Panc1 (cell line): Measurements from ENCODE around the gene MFGE8. TPM values are rescaled to one million over a fixed set of nuclear protein-coding genes. Genes with fewer than 3 reads are reported as not detected.

ENCODE experiments used
- ATAC-seq: fragments of 200-7000 bp; cut with Tn5 transposase; 2 replicates; pipeline ENCODE4 v1.9.1; 2020; ENCODE audit warnings: mild to moderate bottlenecking, moderate library complexity
- BruUV-seq: library from RNA; stranded (reverse); fragments of 400-500 nt; replicated peaks from 2 replicates; lab custom pipeline; 2021; lab: Mats Ljungman, UMichigan
- CTCF ChIA-PET: fragments of 300-600 bp; sonication (Branson Sonifier 250); formaldehyde crosslinking; loops from one replicate; lab custom pipeline; 2022; ENCODE audit warnings: antibody characterized with exemption; lab: Charles Lee
- POLR2A ChIA-PET: fragments of 300-600 bp; sonication (Branson Sonifier 250); formaldehyde crosslinking; loops from one replicate; lab custom pipeline; 2022; ENCODE audit warnings: antibody characterized with exemption; lab: Charles Lee
- DNase-seq: peaks from one replicate; pipeline ENCODE4 v3.0.0-alpha.2; 2010; ENCODE audit warnings: low read depth, low spot score
- H3K27ac ChIP-seq: 2 replicates; pipeline ENCODE4 v1.5.1; 2011; ENCODE audit warnings: mild to moderate bottlenecking, low read length, inconsistent platforms
- H3K27me3 ChIP-seq: fragments of 200-500 bp; sonication (Bioruptor generic); 2 replicates; pipeline ENCODE4 v1.6.0; 2014; ENCODE audit warnings: low read length, inconsistent platforms; ENCODE audit not compliant: control insufficient read depth, insufficient read depth
- H3K36me3 ChIP-seq: fragments of 200-500 bp; sonication (Bioruptor generic); 2 replicates; pipeline ENCODE4 v1.5.1; 2014; ENCODE audit warnings: inconsistent platforms, mild to moderate bottlenecking, low read length, moderate library complexity; ENCODE audit not compliant: control insufficient read depth, insufficient read depth
- H3K4me1 ChIP-seq: 2 replicates; pipeline ENCODE4 v1.5.1; 2011; ENCODE audit warnings: inconsistent platforms, mild to moderate bottlenecking, low read length, moderate library complexity; ENCODE audit not compliant: control insufficient read depth, insufficient read depth
- H3K4me3 ChIP-seq, 2 experiments: 2 replicates each; pipeline ENCODE4 v1.5.1; 2011 to 2012; ENCODE audit warnings: low read depth in 2 of 2, low read length in 2 of 2, mild to moderate bottlenecking in 2 of 2, inconsistent platforms in 1 of 2, moderate library complexity in 1 of 2
- H3K9me3 ChIP-seq: fragments of 200-500 bp; sonication (Bioruptor generic); 2 replicates; pipeline ENCODE4 v1.5.1; 2014; ENCODE audit warnings: low read depth, mild to moderate bottlenecking, inconsistent platforms, low read length, moderate library complexity; ENCODE audit not compliant: control insufficient read depth, insufficient read depth
- POLR2AphosphoS5 ChIP-seq: IDR thresholded peaks from 2 replicates; pipeline ENCODE4 v1.6.1; 2012; ENCODE audit warnings: mild to moderate bottlenecking, low read depth, low read length, moderate library complexity
- SIN3A ChIP-seq: IDR thresholded peaks from 2 replicates; pipeline ENCODE4 v1.6.1; 2012; ENCODE audit warnings: low read depth, mild to moderate bottlenecking, low read length, moderate library complexity, borderline replicate concordance; ENCODE audit not compliant: insufficient read depth
- TCF7L2 ChIP-seq: IDR thresholded peaks from 2 replicates; pipeline ENCODE4 v1.6.1; 2011; ENCODE audit warnings: mild to moderate bottlenecking, low read depth, low read length, inconsistent platforms
- in situ Hi-C: cut with HindIII; loops from 2 replicates; pipeline ENCODE4 v1.10.0; 2016; ENCODE audit warnings: low sequenced_read_pairs, low pct_unique_long_range_greater_than_20kb
- intact Hi-C: fragments of 100-400 bp; cut with micrococcal nuclease; formaldehyde crosslinking; loops from one replicate; pipeline ENCODE4 v1.10.0; 2022; ENCODE audit not compliant: unreplicated experiment
- total RNA-seq: library from RNA; stranded (reverse); gene quantifications from one replicate; pipeline ENCODE4 v1.2.1, GENCODE V29; 2021; ENCODE audit not compliant: unreplicated experiment
- TF ChIP-seq, protein P1 (sequence below): fragments of 450-650 bp; IDR thresholded peaks from 2 replicates; pipeline ENCODE4 v1.5.1; 2017; ENCODE audit warnings: mild to moderate bottlenecking
- TF ChIP-seq, protein P2 (sequence below), 2 experiments: IDR thresholded peaks; 2 replicates each; pipeline ENCODE4 v1.6.1; 2011 to 2012; ENCODE audit warnings: low read depth in 2 of 2, control low read depth in 1 of 2, low read length in 1 of 2, mild to moderate bottlenecking in 1 of 2, moderate library complexity in 1 of 2; ENCODE audit not compliant: insufficient read depth in 1 of 2

The MFGE8 gene
- total RNA-seq, 1 experiment from 2014 or later, result 1,799 TPM

DNA sequence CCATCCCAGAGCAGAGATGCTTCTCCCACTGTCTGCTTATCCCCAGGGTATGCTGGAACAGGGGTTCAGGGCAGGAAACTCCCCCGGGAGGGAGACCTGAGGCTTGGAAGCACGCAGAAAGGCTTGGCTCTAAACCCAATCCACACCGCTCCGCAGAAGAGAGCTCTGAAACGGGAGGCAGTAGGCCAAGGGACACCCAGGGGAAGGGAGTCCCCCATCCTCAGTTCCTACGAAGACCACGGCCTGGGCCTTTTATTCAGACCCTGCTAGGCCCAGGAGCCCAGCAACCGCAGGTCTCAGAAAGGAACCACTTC lies 16.1 kb downstream of the MFGE8 start:
- POLR2A ChIA-PET, result interaction anchor here (1.7 kb wide), 1 partner anchor 121 kb away, joined by 3 read pairs; no protein-coding TSS in a partner anchor

DNA sequence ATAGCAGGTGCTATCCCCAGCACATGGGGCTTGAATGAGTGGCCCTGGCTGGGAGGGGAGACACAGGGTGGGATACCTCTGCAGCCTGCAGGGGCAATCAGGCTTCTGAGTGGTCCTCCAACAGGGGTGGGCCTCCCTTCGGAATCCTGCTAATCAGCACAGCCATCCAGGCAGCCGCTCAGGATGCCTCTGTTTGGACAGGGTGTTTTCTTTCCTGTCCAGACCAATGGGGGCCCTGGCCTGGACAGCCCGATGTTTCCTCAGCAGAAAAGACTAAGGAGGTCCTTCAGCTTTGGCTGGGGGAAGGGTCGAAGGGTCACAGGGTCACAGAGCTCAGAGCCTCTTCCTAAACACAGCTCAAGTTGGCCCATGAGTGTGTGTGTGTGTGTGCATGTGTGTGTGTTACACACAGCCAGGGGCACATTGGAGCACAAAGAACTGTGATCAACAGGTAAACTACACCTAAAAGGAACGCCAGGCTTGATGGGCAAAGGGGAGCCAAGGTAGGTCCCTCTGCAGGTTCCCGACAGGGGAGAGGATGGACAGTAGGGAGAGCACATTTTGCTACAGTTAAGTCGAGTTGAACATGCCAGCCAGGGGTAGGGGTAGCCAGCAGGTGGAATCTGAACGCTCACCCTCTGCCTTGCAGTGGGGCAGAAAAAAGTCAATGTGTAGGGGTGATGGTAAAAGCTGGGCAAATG lies 16.7 kb downstream of the MFGE8 start:
- Histone ChIP-seq H3K4me3 (peak overlapping the region; percentile 30 to 71; a peak in 2 of 4 replicates), H3K27me3 (no peaks in the 10 kb centered on the region), H3K4me1 (peaks cover 59% of the 10 kb centered on the region), H3K27ac (peak overlapping the region; percentile 88), H3K9me3 (no peaks in the 10 kb centered on the region), H3K36me3 (no peaks in the 10 kb centered on the region)
- intact Hi-C loops, result no loop called here
- ChIA-PET CTCF (interaction anchor here (0.7 to 1.0 kb wide), 3 partner anchors 9 to 107 kb away, joined by 3 to 5 read pairs (median 4); no protein-coding TSS in a partner anchor), POLR2A (interaction anchor here (0.6 to 1.7 kb wide), 3 partner anchors 108 to 137 kb away, joined by 3 to 11 read pairs (median 3); no protein-coding TSS in a partner anchor)
- TF ChIP-seq POLR2AphosphoS5 (no peak; the same call in 1 of the 2 replicates), TCF7L2 (peak; percentile 9; the same call in 1 of the 2 replicates), SIN3A (no peak)
- TF ChIP-seq, protein P1, sequence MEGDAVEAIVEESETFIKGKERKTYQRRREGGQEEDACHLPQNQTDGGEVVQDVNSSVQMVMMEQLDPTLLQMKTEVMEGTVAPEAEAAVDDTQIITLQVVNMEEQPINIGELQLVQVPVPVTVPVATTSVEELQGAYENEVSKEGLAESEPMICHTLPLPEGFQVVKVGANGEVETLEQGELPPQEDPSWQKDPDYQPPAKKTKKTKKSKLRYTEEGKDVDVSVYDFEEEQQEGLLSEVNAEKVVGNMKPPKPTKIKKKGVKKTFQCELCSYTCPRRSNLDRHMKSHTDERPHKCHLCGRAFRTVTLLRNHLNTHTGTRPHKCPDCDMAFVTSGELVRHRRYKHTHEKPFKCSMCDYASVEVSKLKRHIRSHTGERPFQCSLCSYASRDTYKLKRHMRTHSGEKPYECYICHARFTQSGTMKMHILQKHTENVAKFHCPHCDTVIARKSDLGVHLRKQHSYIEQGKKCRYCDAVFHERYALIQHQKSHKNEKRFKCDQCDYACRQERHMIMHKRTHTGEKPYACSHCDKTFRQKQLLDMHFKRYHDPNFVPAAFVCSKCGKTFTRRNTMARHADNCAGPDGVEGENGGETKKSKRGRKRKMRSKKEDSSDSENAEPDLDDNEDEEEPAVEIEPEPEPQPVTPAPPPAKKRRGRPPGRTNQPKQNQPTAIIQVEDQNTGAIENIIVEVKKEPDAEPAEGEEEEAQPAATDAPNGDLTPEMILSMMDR, result no peak
- no TSS peak for BruUV-seq
- in situ Hi-C loops, result no loop called here
- no peak for DNase-seq
- ATAC-seq, result peak; percentile 2

More for the DNA sequence above, 16.1 kb downstream of the MFGE8 start:
- TF ChIP-seq POLR2AphosphoS5 (peak; percentile 73), SIN3A (no peak), TCF7L2 (no peak)
- intact Hi-C loops, result no loop called here
- H3K4me3 ChIP-seq, result peak overlapping the region in 1 of 2 experiments; percentile 30; a peak in 1 of 4 replicates
- no peaks in the 10 kb centered on the region for H3K9me3 ChIP-seq
- H3K27ac ChIP-seq, result peak overlapping the region; percentile 88
- CTCF ChIA-PET, result interaction anchor here (0.6 to 1.0 kb wide), 2 partner anchors 106 to 516 kb away, joined by 5 read pairs; no protein-coding TSS in a partner anchor
- peaks cover 65% of the 10 kb centered on the region for H3K4me1 ChIP-seq
- no TSS peak for BruUV-seq
- in situ Hi-C loops, result no loop called here
- ATAC-seq, result peak; percentile 13
- DNase-seq, result no peak
- H3K36me3 ChIP-seq, result no peaks in the 10 kb centered on the region
- no peaks in the 10 kb centered on the region for H3K27me3 ChIP-seq

DNA sequence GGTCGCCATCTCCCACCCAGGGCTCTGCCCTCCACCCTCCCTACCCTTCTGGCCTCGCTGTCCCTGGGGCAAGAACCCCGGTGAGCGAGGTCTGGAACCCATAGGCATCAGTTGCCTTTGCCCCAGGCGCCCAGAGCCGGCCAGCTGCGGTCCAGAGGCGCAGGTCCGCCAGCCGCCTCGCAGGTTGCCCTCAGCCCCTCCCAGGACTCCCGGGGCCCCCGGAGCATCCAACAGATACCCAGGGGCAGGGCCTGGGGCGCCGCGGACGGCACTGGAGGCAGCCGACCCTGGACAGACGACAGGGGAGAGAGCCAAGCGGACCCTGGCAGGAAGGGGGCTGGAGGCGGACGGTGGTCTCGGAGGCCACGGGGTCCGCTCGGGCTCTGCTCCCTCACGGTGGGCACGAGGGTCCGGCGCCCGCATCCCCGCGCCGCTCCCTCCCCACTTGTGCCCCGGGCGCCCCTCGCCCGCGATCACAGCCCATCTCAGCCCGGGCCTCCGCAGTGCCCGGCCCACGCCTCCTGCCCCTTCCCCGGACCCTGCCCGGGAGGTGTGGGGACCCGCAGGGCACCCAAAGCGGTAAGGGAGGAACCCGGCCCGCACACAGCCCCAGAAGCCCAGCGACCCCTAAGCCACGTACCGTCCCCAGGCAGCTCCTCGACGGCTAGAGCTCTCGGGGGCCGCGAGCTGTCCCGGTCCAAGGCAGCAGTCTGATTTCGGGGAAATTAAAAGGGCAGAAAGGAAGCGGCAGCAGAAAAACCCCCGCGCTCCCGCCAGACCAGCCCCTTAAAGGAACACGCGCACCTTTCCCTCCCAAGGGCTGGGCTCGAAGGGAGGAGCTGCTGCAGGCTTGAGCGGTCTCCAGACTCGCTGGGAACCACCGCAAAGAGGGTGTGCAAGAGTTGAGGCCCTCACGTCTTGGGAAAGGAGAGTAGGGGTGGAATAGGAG lies 18.1 kb downstream of the MFGE8 start, which contains the start of gene HAPLN3:
TSS of gene HAPLN3 (minus strand) at position 726 of the 949 bp plus-strand sequence. CDS start 8,246 bp downstream, outside the sequence.
- H3K4me1 ChIP-seq, result peaks cover 49% of the 10 kb centered on the region
- POLR2A ChIA-PET, result interaction anchor here (0.6 to 1.1 kb wide), 5 partner anchors 109 to 350 kb away, joined by 3 to 11 read pairs (median 3); no protein-coding TSS in a partner anchor

More for the DNA sequence above, 18.1 kb downstream of the MFGE8 start, which contains the start of gene HAPLN3:
- DNase-seq, result no peak
- no peaks in the 10 kb centered on the region for H3K9me3 ChIP-seq
- intact Hi-C loops (loop anchor here (5.0 kb wide), 1 partner anchor 282 kb away; no protein-coding TSS in a partner anchor), in situ Hi-C loops (no loop called here)
- peak within 1 kb of the TSS; percentile 55 to 71 for H3K4me3 ChIP-seq
- BruUV-seq, result no TSS peak
- ATAC-seq, result peak; percentile 60
- H3K27me3 ChIP-seq, result no peaks in the 10 kb centered on the region
- H3K27ac ChIP-seq, result peak within 1 kb of the TSS; percentile 88
- no peaks in the 10 kb centered on the region for H3K36me3 ChIP-seq
- TF ChIP-seq, protein P1, result no peak
- TF ChIP-seq TCF7L2 (no peak), SIN3A (0 out of 2 replicates have a peak, but pooled peaks have one; percentile 63), POLR2AphosphoS5 (peak; percentile 70)
- TF ChIP-seq, protein P2, sequence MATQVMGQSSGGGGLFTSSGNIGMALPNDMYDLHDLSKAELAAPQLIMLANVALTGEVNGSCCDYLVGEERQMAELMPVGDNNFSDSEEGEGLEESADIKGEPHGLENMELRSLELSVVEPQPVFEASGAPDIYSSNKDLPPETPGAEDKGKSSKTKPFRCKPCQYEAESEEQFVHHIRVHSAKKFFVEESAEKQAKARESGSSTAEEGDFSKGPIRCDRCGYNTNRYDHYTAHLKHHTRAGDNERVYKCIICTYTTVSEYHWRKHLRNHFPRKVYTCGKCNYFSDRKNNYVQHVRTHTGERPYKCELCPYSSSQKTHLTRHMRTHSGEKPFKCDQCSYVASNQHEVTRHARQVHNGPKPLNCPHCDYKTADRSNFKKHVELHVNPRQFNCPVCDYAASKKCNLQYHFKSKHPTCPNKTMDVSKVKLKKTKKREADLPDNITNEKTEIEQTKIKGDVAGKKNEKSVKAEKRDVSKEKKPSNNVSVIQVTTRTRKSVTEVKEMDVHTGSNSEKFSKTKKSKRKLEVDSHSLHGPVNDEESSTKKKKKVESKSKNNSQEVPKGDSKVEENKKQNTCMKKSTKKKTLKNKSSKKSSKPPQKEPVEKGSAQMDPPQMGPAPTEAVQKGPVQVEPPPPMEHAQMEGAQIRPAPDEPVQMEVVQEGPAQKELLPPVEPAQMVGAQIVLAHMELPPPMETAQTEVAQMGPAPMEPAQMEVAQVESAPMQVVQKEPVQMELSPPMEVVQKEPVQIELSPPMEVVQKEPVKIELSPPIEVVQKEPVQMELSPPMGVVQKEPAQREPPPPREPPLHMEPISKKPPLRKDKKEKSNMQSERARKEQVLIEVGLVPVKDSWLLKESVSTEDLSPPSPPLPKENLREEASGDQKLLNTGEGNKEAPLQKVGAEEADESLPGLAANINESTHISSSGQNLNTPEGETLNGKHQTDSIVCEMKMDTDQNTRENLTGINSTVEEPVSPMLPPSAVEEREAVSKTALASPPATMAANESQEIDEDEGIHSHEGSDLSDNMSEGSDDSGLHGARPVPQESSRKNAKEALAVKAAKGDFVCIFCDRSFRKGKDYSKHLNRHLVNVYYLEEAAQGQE (IDR thresholded peaks at IDR 0.05; ENCODE audit: insufficient read depth in 1 of 2, low read depth in 2 of 2, low read length in 1 of 2), result no peak
- CTCF ChIA-PET, result interaction anchor here (0.5 to 0.7 kb wide), 4 partner anchors 10 to 286 kb away, joined by 3 to 6 read pairs (median 4); no protein-coding TSS in a partner anchor
